ENCODE results near the gene TREML1. TPM values are rescaled to one million over a fixed set of nuclear protein-coding genes. Genes with fewer than 3 reads are reported as not detected.

TREML1 gene
- polyA plus RNA-seq, 1 experiment, result not detected

GRCh38 chr6:41156001-41156400 lies 1.9 kb upstream of the TREML1 start:
- DNase-seq (ENCODE audit: low read depth, low spot score), result no peak
- H3K27me3 ChIP-seq (ENCODE audit: control insufficient read depth, insufficient read depth, low read length), result peaks cover 6% of the 10 kb centered on the region
- no peak overlapping the region for H3K27ac ChIP-seq (ENCODE audit: low read depth, low read length)
- CTCF ChIA-PET, result no interaction called here
- no peaks in the 10 kb centered on the region; the same call in 1 of the 2 replicates for H3K9me3 ChIP-seq (ENCODE audit: control insufficient read depth, insufficient read depth, low read length)
- no peak overlapping the region for H3K4me3 ChIP-seq (ENCODE audit: low read depth, low read length)
- POLR2A ChIA-PET, result no interaction called here
- TF ChIP-seq CTCF (IDR thresholded peaks at IDR 0.05; ENCODE audit: low read depth, low read length), result no peak

- no peak for DNase-seq (ENCODE audit: low read depth, low spot score)
- no peak for TF ChIP-seq CTCF (IDR thresholded peaks at IDR 0.05; ENCODE audit: low read depth, low read length)
- H3K9me3 ChIP-seq (ENCODE audit: control insufficient read depth, insufficient read depth, low read length), result no peaks in the 10 kb centered on the region; the same call in 1 of the 2 replicates
- H3K27me3 ChIP-seq (ENCODE audit: control insufficient read depth, insufficient read depth, low read length), result peaks cover 6% of the 10 kb centered on the region
- H3K4me3 ChIP-seq (ENCODE audit: low read depth, low read length), result no peak overlapping the region
- H3K27ac ChIP-seq (ENCODE audit: low read depth, low read length), result no peak overlapping the region
- POLR2A ChIA-PET, result no interaction called here
- CTCF ChIA-PET, result no interaction called here
Observed at GRCh38 chr6:41155132-41155805, 1.1 kb upstream of the TREML1 start.

GRCh38 chr6:41153451-41153850 lies 696 bp downstream of the TREML1 start:
- DNase-seq (ENCODE audit: low read depth, low spot score), result no peak
- ChIA-PET POLR2A (no interaction called here), CTCF (no interaction called here)
- H3K27me3 ChIP-seq (ENCODE audit: control insufficient read depth, insufficient read depth, low read length), result peaks cover 6% of the 10 kb centered on the region
- TF ChIP-seq CTCF (IDR thresholded peaks at IDR 0.05; ENCODE audit: low read depth, low read length), result no peak
- H3K27ac ChIP-seq (ENCODE audit: low read depth, low read length), result no peak overlapping the region
- no peaks in the 10 kb centered on the region; the same call in 1 of the 2 replicates for H3K9me3 ChIP-seq (ENCODE audit: control insufficient read depth, insufficient read depth, low read length)
- no peak overlapping the region for H3K4me3 ChIP-seq (ENCODE audit: low read depth, low read length)

- no peak overlapping the region for H3K27ac ChIP-seq (ENCODE audit: low read depth, low read length)
- POLR2A ChIA-PET, result no interaction called here
- no peak for DNase-seq (ENCODE audit: low read depth, low spot score)
- H3K4me3 ChIP-seq (ENCODE audit: low read depth, low read length), result no peak overlapping the region
- H3K9me3 ChIP-seq (ENCODE audit: control insufficient read depth, insufficient read depth, low read length), result no peaks in the 10 kb centered on the region
- TF ChIP-seq CTCF (IDR thresholded peaks at IDR 0.05; ENCODE audit: low read depth, low read length), result no peak
- H3K27me3 ChIP-seq (ENCODE audit: control insufficient read depth, insufficient read depth, low read length), result peaks cover 2% of the 10 kb centered on the region
- CTCF ChIA-PET, result no interaction called here
Observed at GRCh38 chr6:41150671-41151070, 3.5 kb downstream of the TREML1 start.

- TF ChIP-seq CTCF (IDR thresholded peaks at IDR 0.05; ENCODE audit: low read depth, low read length), result no peak
- no peak overlapping the region for H3K27ac ChIP-seq (ENCODE audit: low read depth, low read length)
- H3K9me3 ChIP-seq (ENCODE audit: control insufficient read depth, insufficient read depth, low read length), result no peaks in the 10 kb centered on the region
- no peak overlapping the region for H3K4me3 ChIP-seq (ENCODE audit: low read depth, low read length)
- no peak for DNase-seq (ENCODE audit: low read depth, low spot score)
- CTCF ChIA-PET, result no interaction called here
- POLR2A ChIA-PET, result no interaction called here
- no peaks in the 10 kb centered on the region for H3K27me3 ChIP-seq (ENCODE audit: control insufficient read depth, insufficient read depth, low read length)
Observed at GRCh38 chr6:41147917-41148316, 6.2 kb downstream of the TREML1 start.
